Transverse colon (tissue), 4 donors: ENCODE data around the gene SKOR2. TPM values are rescaled to one million over a fixed set of nuclear protein-coding genes. Genes with fewer than 3 reads are reported as not detected.

Source experiments
- DNase-seq: peaks from one replicate; pipeline ENCODE4 v3.0.0-alpha.2; 2019
- H3K27ac ChIP-seq, 4 donors: fragments of 200-600 bp; sonication (generic); 2 replicates each; pipeline ENCODE4 v1.5.1; 2016 to 2018; ENCODE audit warnings: inconsistent platforms in 4 of 4
- H3K27me3 ChIP-seq: fragments of 200-600 bp; sonication (generic); 2 replicates; pipeline ENCODE4 v1.5.1; 2017; ENCODE audit warnings: inconsistent platforms
- H3K36me3 ChIP-seq, 4 donors: fragments of 200-600 bp; sonication (generic); 2 replicates each; pipeline ENCODE4 v1.5.1; 2017 to 2019; ENCODE audit warnings: inconsistent platforms in 4 of 4
- H3K4me1 ChIP-seq, 4 donors: fragments of 200-600 bp; sonication (generic); 2 replicates each; pipeline ENCODE4 v1.5.1; 2017 to 2020; ENCODE audit warnings: inconsistent platforms in 4 of 4
- H3K4me3 ChIP-seq, 4 donors: fragments of 200-600 bp; sonication (generic); 1 replicate in 1 of 4; 2 replicates in 3 of 4; pipeline versions ENCODE4 v1.5.1 to v1.6.1; 2017 to 2019; ENCODE audit warnings: inconsistent platforms in 4 of 4
- H3K9me3 ChIP-seq, 2 donors: fragments of 200-600 bp; sonication (generic); 2 replicates each; pipeline ENCODE4 v1.5.1; 2017 to 2019; ENCODE audit warnings: inconsistent platforms in 2 of 2
- EP300 ChIP-seq: sonication (generic); formaldehyde crosslinking; IDR thresholded peaks from one replicate; pipeline ENCODE4 v1.6.1; 2017; ENCODE audit warnings: antibody characterized with exemption, low read depth
- POLR2A ChIP-seq: fragments of 450-650 bp; IDR thresholded peaks from one replicate; pipeline ENCODE4 v1.6.1; 2016; ENCODE audit warnings: antibody characterized with exemption, mild to moderate bottlenecking, moderate library complexity
- POLR2AphosphoS5 ChIP-seq, 3 donors: sonication (generic); formaldehyde crosslinking; IDR thresholded peaks; one replicate each; pipeline ENCODE4 v1.6.1; 2016; ENCODE audit warnings: antibody characterized with exemption in 3 of 3
- WGBS, 2 donors: methylation state at CpG; one replicate each; pipeline ENCODE4 v1.1.5; 2018; ENCODE audit warnings: low coverage in 1 of 2; 5-methylcytosine and 5-hydroxymethylcytosine counted together
- in situ Hi-C, 4 donors: fragments of 200-750 bp; cut with MboI; loops; one replicate each; pipeline versions ENCODE4 v1.15.0 to v1.15.1; 2017; ENCODE audit warnings: low sequenced_read_pairs in 3 of 4, low pct_ligation_motif_present in 1 of 4, low pct_unique_long_range_greater_than_20kb in 1 of 4
- intact Hi-C: fragments of 100-400 bp; cut with DNase I; formaldehyde crosslinking; loops from one replicate; pipeline ENCODE4 v1.15.1; 2023; ENCODE audit warnings: low total_unique reads
- total RNA-seq, 4 donors: library from RNA; depleted of rRNA; stranded (reverse); fragments of >200 nt; gene quantifications; one replicate each; pipeline ENCODE4 v1.1.0, GENCODE V29; 2016
- TF ChIP-seq, protein P1 (sequence below), 5 experiments: fragments of 200-600 bp in 3 of 5; fragments of 450-650 bp in 2 of 5; sonication (generic) in 3 of 5; IDR thresholded peaks; 1 replicate in 2 of 5; 2 replicates in 3 of 5; pipeline ENCODE4 v1.5.1; 2016 to 2017; ENCODE audit warnings: antibody characterized with exemption in 5 of 5, inconsistent platforms in 3 of 5, mild to moderate bottlenecking in 2 of 5, moderate library complexity in 1 of 5

SKOR2 gene
- total RNA-seq, 4 donors from 2014 or later: not detected

DNA sequence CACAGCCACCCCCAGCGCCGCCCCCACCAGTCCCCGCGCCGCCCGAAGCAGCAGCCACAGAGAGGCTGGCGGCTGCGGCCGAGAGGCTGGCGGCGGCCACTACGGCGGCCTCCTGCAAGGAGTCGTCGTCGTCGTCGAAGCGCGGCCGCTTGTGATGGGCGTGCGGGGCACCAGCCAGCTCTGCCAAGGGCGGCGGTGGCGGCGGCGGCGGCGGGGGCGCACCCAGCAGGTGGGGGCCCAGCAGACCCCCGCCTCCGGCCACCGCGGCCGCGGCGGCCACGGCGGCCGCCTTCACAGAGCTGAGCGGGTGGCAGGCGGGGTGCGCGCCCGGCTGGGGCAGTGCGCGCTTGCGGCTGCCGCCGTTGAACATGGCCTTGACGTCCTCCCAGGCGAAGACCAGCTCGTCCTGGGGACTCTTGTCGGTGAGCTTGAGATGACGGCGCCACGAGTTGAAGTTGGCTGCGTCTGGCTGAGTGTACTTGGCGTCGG is 3.3 kb downstream of the SKOR2 start:
- 31% methylated on average over 37 of the region's 61 CpGs; no CpG with 5 or more reads in 1 of the 2 donors for WGBS, 2 donors
- in situ Hi-C loops: no loop called here

DNA sequence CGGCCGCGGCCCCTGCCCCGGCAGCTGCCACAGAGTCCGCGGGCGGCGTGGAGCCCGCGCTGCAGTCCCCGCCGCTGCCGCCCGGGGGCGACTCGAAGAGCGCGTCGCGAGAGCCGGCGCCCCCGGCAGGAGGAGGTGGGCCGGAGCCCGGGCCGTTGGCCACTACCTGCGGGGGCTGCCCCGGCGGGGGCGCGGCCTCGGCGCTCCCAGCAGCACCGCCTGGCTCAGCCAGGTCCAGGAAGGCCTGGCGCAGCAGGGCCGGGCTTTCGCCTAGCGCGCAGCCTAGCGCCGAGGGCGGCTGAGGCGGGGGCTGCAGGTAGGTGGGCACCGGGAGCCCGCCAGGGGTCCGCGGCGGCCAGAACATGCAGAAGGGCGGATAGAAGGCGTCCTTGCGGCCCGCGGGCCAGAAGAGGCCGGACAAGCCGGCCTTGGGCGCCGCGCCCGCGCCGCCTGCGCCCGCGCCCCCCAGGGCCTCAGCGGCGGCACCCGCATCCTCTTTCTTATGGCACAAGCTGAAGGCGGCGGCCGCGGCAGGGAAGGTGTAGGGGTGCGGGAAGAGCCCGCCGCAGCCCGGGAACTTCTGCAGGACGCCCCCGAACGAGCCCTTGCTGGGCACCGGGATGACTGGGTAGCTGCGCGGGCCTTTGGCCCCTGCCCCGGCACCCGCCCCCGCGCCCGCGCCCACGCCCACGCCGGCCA is 3.9 kb downstream of the SKOR2 start:
- intact Hi-C loops: no loop called here
- Histone ChIP-seq H3K9me3 (no peaks in the 10 kb centered on the region), H3K27me3 (peaks cover 99% of the 10 kb centered on the region), H3K4me1 (peaks cover 0 to 3% (median 0%) of the 10 kb centered on the region in 4 donors), H3K36me3 (no peaks in the 10 kb centered on the region), H3K4me3 (no peak overlapping the region), H3K27ac (no peak overlapping the region)
- TF ChIP-seq, protein P1, sequence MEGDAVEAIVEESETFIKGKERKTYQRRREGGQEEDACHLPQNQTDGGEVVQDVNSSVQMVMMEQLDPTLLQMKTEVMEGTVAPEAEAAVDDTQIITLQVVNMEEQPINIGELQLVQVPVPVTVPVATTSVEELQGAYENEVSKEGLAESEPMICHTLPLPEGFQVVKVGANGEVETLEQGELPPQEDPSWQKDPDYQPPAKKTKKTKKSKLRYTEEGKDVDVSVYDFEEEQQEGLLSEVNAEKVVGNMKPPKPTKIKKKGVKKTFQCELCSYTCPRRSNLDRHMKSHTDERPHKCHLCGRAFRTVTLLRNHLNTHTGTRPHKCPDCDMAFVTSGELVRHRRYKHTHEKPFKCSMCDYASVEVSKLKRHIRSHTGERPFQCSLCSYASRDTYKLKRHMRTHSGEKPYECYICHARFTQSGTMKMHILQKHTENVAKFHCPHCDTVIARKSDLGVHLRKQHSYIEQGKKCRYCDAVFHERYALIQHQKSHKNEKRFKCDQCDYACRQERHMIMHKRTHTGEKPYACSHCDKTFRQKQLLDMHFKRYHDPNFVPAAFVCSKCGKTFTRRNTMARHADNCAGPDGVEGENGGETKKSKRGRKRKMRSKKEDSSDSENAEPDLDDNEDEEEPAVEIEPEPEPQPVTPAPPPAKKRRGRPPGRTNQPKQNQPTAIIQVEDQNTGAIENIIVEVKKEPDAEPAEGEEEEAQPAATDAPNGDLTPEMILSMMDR (IDR thresholded peaks at IDR 0.05): no peak
- TF ChIP-seq POLR2A (no peak), EP300 (no peak), POLR2AphosphoS5 (IDR thresholded peaks at IDR 0.05) (no peak)
- in situ Hi-C loops: no loop called here
- no peak for DNase-seq
- 28% methylated on average over 32 of the region's 90 CpGs; no CpG with 5 or more reads in 1 of the 2 donors for WGBS, 2 donors

More for the DNA sequence above, 3.3 kb downstream of the SKOR2 start:
- Histone ChIP-seq H3K27me3 (peaks cover 99% of the 10 kb centered on the region), H3K36me3 (no peaks in the 10 kb centered on the region), H3K4me1 (peaks cover 0 to 3% (median 0%) of the 10 kb centered on the region in 4 donors), H3K4me3 (no peak overlapping the region), H3K27ac (no peak overlapping the region), H3K9me3 (no peaks in the 10 kb centered on the region)
- TF ChIP-seq POLR2AphosphoS5 (IDR thresholded peaks at IDR 0.05) (no peak), POLR2A (no peak), EP300 (no peak)
- TF ChIP-seq, protein P1 (IDR thresholded peaks at IDR 0.05): no peak
- DNase-seq: no peak
- intact Hi-C loops: no loop called here

DNA sequence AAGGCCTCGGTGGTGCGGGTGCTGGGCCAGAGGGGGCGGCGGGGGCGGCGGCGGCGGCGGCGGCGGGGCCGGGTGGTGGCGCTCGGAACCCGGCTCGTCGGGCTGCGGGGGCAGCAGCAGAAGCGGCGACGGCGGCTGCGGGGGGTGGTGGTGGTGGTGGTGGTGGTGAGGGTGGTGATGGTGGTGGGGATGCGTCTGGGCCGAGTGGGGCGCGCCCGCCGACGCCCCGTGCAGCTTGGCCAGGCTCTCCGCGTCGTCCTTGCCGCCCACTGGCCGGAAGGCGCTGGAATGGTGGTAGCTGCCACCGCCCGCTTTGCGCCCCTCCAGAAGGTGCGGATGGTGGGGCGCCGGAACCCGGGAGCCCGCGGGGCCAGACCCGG is 4.4 kb downstream of the SKOR2 start:
- Histone ChIP-seq H3K4me1 (peaks cover 0 to 3% (median 0%) of the 10 kb centered on the region in 4 donors), H3K27ac (no peak overlapping the region), H3K27me3 (peaks cover 99% of the 10 kb centered on the region), H3K9me3 (no peaks in the 10 kb centered on the region), H3K4me3 (no peak overlapping the region), H3K36me3 (no peaks in the 10 kb centered on the region)
- in situ Hi-C loops (no loop called here), intact Hi-C loops (no loop called here)
- no peak for TF ChIP-seq POLR2A
- DNase-seq: no peak
- 45% methylated on average over 32 of the region's 47 CpGs; no CpG with 5 or more reads in 1 of the 2 donors for WGBS, 2 donors

GRCh38 chr18:47246027-47246971 is 5.2 kb downstream of the SKOR2 start:
- no peak overlapping the region for H3K27ac ChIP-seq
- in situ Hi-C loops (no loop called here), intact Hi-C loops (no loop called here)
- peaks cover 0 to under 1% (median 0%) of the 10 kb centered on the region in 4 donors for H3K4me1 ChIP-seq
- TF ChIP-seq EP300 (no peak), POLR2A (no peak), POLR2AphosphoS5 (IDR thresholded peaks at IDR 0.05) (no peak)
- TF ChIP-seq, protein P1 (IDR thresholded peaks at IDR 0.05): no peak
- WGBS, 2 donors: 13 to 25% methylated on average over 6 to 45 of the region's 47 CpGs
- no peak overlapping the region for H3K4me3 ChIP-seq
- no peaks in the 10 kb centered on the region for H3K9me3 ChIP-seq
- no peaks in the 10 kb centered on the region for H3K36me3 ChIP-seq
- DNase-seq: no peak
- H3K27me3 ChIP-seq: peaks cover 97% of the 10 kb centered on the region
